Measurements from ENCODE around the gene AIF1L. TPM values are rescaled to one million over a fixed set of nuclear protein-coding genes. Genes with fewer than 3 reads are reported as not detected.

Gene AIF1L
- total RNA-seq, 4 donors from 2014 or later = 17.2 to 33.0 (median 20.7) TPM

- TF ChIP-seq, protein P1, sequence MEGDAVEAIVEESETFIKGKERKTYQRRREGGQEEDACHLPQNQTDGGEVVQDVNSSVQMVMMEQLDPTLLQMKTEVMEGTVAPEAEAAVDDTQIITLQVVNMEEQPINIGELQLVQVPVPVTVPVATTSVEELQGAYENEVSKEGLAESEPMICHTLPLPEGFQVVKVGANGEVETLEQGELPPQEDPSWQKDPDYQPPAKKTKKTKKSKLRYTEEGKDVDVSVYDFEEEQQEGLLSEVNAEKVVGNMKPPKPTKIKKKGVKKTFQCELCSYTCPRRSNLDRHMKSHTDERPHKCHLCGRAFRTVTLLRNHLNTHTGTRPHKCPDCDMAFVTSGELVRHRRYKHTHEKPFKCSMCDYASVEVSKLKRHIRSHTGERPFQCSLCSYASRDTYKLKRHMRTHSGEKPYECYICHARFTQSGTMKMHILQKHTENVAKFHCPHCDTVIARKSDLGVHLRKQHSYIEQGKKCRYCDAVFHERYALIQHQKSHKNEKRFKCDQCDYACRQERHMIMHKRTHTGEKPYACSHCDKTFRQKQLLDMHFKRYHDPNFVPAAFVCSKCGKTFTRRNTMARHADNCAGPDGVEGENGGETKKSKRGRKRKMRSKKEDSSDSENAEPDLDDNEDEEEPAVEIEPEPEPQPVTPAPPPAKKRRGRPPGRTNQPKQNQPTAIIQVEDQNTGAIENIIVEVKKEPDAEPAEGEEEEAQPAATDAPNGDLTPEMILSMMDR (IDR thresholded peaks at IDR 0.05) = no peak
- no peak for TF ChIP-seq POLR2A (IDR thresholded peaks at IDR 0.05)
- WGBS, 2 donors = 92 to 95% methylated on average over 3 of the region's 3 CpGs
- no peak overlapping the region for H3K4me3 ChIP-seq (ENCODE audit: low read depth, poor library complexity, severe bottlenecking)
- no peak for DNase-seq (ENCODE audit: low spot score in 2 of 2)
- intact Hi-C loops (cut with DNase I; ENCODE audit: low total_unique reads) = no loop called here
Observed at GRCh38 chr9:131103535-131103934, 7.2 kb downstream of the AIF1L start.

DNA sequence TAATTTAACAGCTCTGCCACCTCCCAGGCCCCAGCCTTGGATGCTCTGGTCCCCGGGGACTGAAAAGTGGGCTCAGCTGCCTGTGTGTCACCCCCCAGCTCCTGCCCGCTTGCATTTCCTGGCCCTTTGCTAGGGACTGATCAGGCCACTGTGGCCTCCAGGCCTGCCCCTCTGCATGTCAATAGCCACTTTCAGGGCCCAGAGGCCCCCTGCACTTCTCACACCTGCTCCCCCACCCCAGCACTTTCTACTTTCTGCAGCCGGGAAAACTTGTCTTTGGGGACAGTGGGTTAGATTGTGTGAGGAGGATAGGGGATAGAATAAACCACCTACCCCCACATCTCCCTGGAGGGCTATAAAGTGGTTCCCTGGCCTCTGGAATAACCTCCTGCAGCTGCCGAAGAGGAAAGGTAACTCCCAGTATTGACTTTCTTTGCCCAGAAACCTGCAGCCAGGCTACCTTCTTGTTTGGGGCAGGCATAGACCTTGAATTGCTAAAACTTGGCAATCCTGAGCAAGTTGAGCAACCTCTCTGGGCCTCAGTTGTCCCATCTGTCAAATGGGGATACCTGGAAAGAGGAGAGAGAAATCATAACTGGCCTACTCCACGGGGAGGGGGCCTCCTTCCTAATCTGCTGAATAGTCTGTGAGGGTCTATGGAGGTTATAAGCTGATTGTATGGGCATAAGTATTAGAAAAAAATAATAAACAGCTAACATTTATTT, 7.8 kb downstream of the AIF1L start:
- no peak overlapping the region for H3K4me3 ChIP-seq (ENCODE audit: low read depth, poor library complexity, severe bottlenecking)
- intact Hi-C loops (cut with DNase I; ENCODE audit: low total_unique reads) = no loop called here
- no peak for DNase-seq (ENCODE audit: low spot score in 2 of 2)
- TF ChIP-seq POLR2A (IDR thresholded peaks at IDR 0.05) = no peak
- 78 to 91% methylated on average over 5 of the region's 5 CpGs for WGBS, 2 donors

DNA sequence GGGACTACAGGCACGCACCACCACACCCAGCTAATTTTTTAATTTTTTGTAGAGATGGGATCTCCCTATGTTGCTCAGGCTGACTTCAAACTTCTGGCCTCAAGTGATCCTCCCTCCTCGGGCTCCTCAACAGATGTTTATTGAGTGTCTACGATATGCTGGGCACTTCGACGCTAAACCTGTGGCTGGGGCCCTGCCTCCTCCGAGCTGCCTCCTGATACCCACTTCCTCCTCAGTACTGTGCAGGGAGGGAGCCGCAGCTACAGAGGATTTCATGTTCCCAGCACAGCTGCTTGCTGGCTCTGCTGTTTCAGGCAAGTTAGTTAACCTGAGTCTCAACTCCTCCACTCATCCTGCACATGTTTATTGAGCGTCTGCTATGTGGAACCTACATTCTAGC, 9.6 kb downstream of the AIF1L start:
- no peak for DNase-seq (ENCODE audit: low spot score in 2 of 2)
- WGBS, 2 donors = 90 to 92% methylated on average over 8 of the region's 8 CpGs
- no peak overlapping the region for H3K4me3 ChIP-seq (ENCODE audit: low read depth, poor library complexity, severe bottlenecking)
- intact Hi-C loops (cut with DNase I; ENCODE audit: low total_unique reads) = no loop called here
- no peak for TF ChIP-seq POLR2A (IDR thresholded peaks at IDR 0.05)
- TF ChIP-seq, protein P1 (IDR thresholded peaks at IDR 0.05) = no peak

GRCh38 chr9:131107760-131108159, 11.4 kb downstream of the AIF1L start:
- no peak for DNase-seq (ENCODE audit: low spot score in 2 of 2)
- TF ChIP-seq, protein P1 (IDR thresholded peaks at IDR 0.05) = no peak
- no peak for TF ChIP-seq POLR2A (IDR thresholded peaks at IDR 0.05)
- WGBS, 2 donors = 67 to 69% methylated on average over 8 of the region's 8 CpGs
- intact Hi-C loops (cut with DNase I; ENCODE audit: low total_unique reads) = no loop called here
- H3K4me3 ChIP-seq (ENCODE audit: low read depth, poor library complexity, severe bottlenecking) = no peak overlapping the region

- intact Hi-C loops (cut with DNase I; ENCODE audit: low total_unique reads) = no loop called here
- TF ChIP-seq, protein P1 (IDR thresholded peaks at IDR 0.05) = no peak
- TF ChIP-seq POLR2A (IDR thresholded peaks at IDR 0.05) = no peak
- DNase-seq (ENCODE audit: low spot score in 2 of 2) = no peak
- no peak overlapping the region for H3K4me3 ChIP-seq (ENCODE audit: low read depth, poor library complexity, severe bottlenecking)
- 60 to 64% methylated on average over 10 of the region's 10 CpGs for WGBS, 2 donors
Observed at GRCh38 chr9:131111186-131111853, 15.0 kb downstream of the AIF1L start.

DNA sequence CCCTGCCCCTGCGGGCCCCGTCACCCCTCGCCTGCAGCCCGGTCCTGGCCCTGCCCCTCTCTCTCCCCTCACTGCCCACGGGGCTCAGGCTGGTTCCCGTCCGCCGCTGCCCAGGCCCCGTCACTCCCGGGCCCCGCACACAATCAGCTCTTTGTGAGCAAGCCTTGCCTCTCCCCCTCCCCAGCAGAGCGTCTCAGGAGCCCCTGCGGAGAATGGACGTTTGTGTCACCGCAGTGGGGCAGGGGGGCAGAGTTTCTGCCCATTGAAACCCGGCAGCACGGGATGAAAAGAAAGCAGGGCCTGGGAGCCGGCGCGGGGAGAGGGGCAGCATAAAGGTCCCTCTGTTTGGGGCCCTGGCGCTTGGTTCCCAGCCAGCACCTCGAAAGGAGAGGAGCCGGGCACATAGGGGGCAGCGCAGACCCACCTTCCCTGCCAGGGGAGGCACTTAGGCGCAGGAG, 15.6 kb downstream of the AIF1L start:
- no peak overlapping the region for H3K4me3 ChIP-seq (ENCODE audit: low read depth, poor library complexity, severe bottlenecking)
- intact Hi-C loops (cut with DNase I; ENCODE audit: low total_unique reads) = no loop called here
- no peak for TF ChIP-seq POLR2A (IDR thresholded peaks at IDR 0.05)
- TF ChIP-seq, protein P1 (IDR thresholded peaks at IDR 0.05) = no peak
- WGBS, 2 donors = 86 to 89% methylated on average over 24 of the region's 25 CpGs
- DNase-seq (ENCODE audit: low spot score in 2 of 2) = no peak
